ENCODE results near the gene SNAPC3. TPM values are rescaled to one million over a fixed set of nuclear protein-coding genes. Genes with fewer than 3 reads are reported as not detected.
"Not testable (repeated sequence)": the region's sequence is repeated elsewhere in the genome, so short reads cannot be mapped to it uniquely, and the experiment has no call there.

SNAPC3 gene
- 10 to 100 TPM; 36.9 to 56.6 TPM for total RNA-seq

GRCh38 chr9:15422372-15423230 lies at the start of gene SNAPC3:
Gene SNAPC3 (plus strand): TSS chr9:15422876. CDS start chr9:15422880, 4 bp downstream.
- peak; percentile 97 for DNase-seq
- intact Hi-C loops (cut with DNase I) = loop anchor here (5.0 kb wide), 1 partner anchor 115 kb away; the partner anchor contains the start of gene TTC39B
- peak within 1 kb of the TSS; percentile 90 for H3K27ac ChIP-seq
- H3K9ac ChIP-seq (ENCODE audit: low read depth in 2 of 2, low read length in 2 of 2) = peak within 1 kb of the TSS; percentile 93 to 97
- no peaks in the 10 kb centered on the region for H3K36me3 ChIP-seq
- no peaks in the 10 kb centered on the region for H3K9me3 ChIP-seq
- no peaks in the 10 kb centered on the region for H3K27me3 ChIP-seq
- TF ChIP-seq CTCF (IDR thresholded peaks at IDR 0.05) = no peak
- H3K4me3 ChIP-seq = peak within 1 kb of the TSS; percentile 98
- H3K4me1 ChIP-seq = peaks cover 25% of the 10 kb centered on the region

GRCh38 chr9:15373881-15374280 lies 48.8 kb upstream of the SNAPC3 start:
- Histone ChIP-seq H3K4me3 (no peak overlapping the region), H3K36me3 (no peaks in the 10 kb centered on the region), H3K27me3 (no peaks in the 10 kb centered on the region), H3K27ac (peak overlapping the region; percentile 58), H3K4me1 (peaks cover 5% of the 10 kb centered on the region), H3K9ac (ENCODE audit: low read depth in 2 of 2, low read length in 2 of 2) (no peak overlapping the region), H3K9me3 (no peaks in the 10 kb centered on the region)
- intact Hi-C loops (cut with DNase I) = no loop called here
- no peak for DNase-seq
- no peak for TF ChIP-seq CTCF (IDR thresholded peaks at IDR 0.05)

GRCh38 chr9:15374310-15374709 lies 48.4 kb upstream of the SNAPC3 start:
- Histone ChIP-seq H3K9me3 (no peaks in the 10 kb centered on the region), H3K36me3 (no peaks in the 10 kb centered on the region), H3K4me3 (no peak overlapping the region), H3K27me3 (no peaks in the 10 kb centered on the region), H3K9ac (ENCODE audit: low read depth in 2 of 2, low read length in 2 of 2) (no peak overlapping the region), H3K4me1 (peaks cover 5% of the 10 kb centered on the region), H3K27ac (peak overlapping the region; percentile 58)
- DNase-seq = no peak
- intact Hi-C loops (cut with DNase I) = no loop called here
- no peak for TF ChIP-seq CTCF (IDR thresholded peaks at IDR 0.05)

GRCh38 chr9:15374825-15375224 lies 47.9 kb upstream of the SNAPC3 start:
- Histone ChIP-seq H3K27ac (peak overlapping the region; percentile 58), H3K4me3 (no peak overlapping the region), H3K9me3 (no peaks in the 10 kb centered on the region), H3K9ac (ENCODE audit: low read depth in 2 of 2, low read length in 2 of 2) (no peak overlapping the region), H3K4me1 (peaks cover 5% of the 10 kb centered on the region), H3K36me3 (no peaks in the 10 kb centered on the region), H3K27me3 (no peaks in the 10 kb centered on the region)
- no peak for TF ChIP-seq CTCF (IDR thresholded peaks at IDR 0.05)
- intact Hi-C loops (cut with DNase I) = no loop called here
- DNase-seq = no peak

- Histone ChIP-seq H3K9ac (ENCODE audit: low read depth in 2 of 2, low read length in 2 of 2) (no peak overlapping the region), H3K27ac (no peak overlapping the region), H3K9me3 (no peaks in the 10 kb centered on the region), H3K27me3 (no peaks in the 10 kb centered on the region), H3K4me3 (no peak overlapping the region), H3K4me1 (peaks cover 5% of the 10 kb centered on the region), H3K36me3 (no peaks in the 10 kb centered on the region)
- intact Hi-C loops (cut with DNase I) = no loop called here
- TF ChIP-seq CTCF (IDR thresholded peaks at IDR 0.05) = no peak
- DNase-seq = no peak
Measured at GRCh38 chr9:15377625-15378540, 44.8 kb upstream of the SNAPC3 start.

- H3K4me1 ChIP-seq; H3K9me3 ChIP-seq; H3K36me3 ChIP-seq; H3K9ac ChIP-seq (ENCODE audit: low read depth in 2 of 2, low read length in 2 of 2); H3K27ac ChIP-seq; intact Hi-C loops (cut with DNase I); H3K4me3 ChIP-seq; DNase-seq; H3K27me3 ChIP-seq: not testable (repeated sequence)
Measured at GRCh38 chr9:15379317-15379716, 43.4 kb upstream of the SNAPC3 start.

- H3K9me3 ChIP-seq; DNase-seq; H3K36me3 ChIP-seq; intact Hi-C loops (cut with DNase I); H3K4me3 ChIP-seq; H3K27me3 ChIP-seq; H3K27ac ChIP-seq; H3K9ac ChIP-seq (ENCODE audit: low read depth in 2 of 2, low read length in 2 of 2); H3K4me1 ChIP-seq: not testable (repeated sequence)
Measured at GRCh38 chr9:15379888-15380287, 42.8 kb upstream of the SNAPC3 start.

All from colonic mucosa (tissue), 4 donors.